T follicular helper cell (primary cell): ENCODE results near the gene CSF1R.
A peak's percentile ranks its signal among the peaks of the same experiment; 100 is the strongest.

ENCODE experiments used
- DNase-seq: peaks from one replicate; pipeline ENCODE4 v3.0.0-alpha.2; 2020; ENCODE audit warnings: low read depth
- total RNA-seq, 2 experiments: gene quantifications; one replicate each; lab custom pipeline; 2026; lab: John Stamatoyannopoulos, UW

The CSF1R gene
- total RNA-seq: 0 to 0.04 reads per million in 2 experiments

DNA sequence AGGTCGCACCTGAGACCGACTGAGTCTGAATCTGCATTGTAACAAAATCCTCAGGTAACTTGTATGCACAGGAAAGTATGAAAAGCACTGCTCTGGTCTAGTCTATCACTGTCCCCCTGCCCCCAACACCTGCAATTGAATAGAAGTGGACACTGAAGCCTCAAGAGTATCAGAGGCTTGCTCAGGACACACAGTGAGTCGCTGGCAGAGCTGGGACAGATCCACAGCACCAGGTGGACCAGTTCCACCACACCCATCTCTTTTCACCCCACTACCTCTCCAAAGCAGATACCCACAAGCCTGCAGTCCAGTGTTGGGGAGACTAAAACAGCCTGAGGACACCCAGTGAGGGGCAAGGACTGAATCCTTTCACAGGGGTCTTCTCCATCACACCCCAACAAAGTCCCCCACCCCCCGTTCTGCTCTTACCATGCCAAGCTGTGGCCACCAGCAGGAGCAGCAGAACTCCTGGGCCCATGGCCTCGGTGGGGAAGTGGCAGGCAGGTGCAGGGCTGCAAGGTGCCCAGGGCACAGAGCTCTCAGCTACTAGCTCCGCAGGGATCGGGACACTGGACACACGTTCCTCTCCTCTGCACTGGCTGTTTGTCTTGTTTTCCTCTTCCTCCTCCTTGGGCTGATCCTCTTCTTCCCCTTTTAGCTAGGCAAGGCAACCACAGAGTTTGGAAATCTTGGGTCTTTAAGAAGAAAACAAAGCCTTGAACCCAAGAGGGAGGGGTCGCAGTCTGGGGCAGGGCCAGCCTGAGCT, at the start of gene CSF1R:
Gene CSF1R (minus strand): TSS at position 605 of the 766 bp plus-strand sequence. CDS start 127 bp downstream, at position 478.
- no peak for DNase-seq

DNA sequence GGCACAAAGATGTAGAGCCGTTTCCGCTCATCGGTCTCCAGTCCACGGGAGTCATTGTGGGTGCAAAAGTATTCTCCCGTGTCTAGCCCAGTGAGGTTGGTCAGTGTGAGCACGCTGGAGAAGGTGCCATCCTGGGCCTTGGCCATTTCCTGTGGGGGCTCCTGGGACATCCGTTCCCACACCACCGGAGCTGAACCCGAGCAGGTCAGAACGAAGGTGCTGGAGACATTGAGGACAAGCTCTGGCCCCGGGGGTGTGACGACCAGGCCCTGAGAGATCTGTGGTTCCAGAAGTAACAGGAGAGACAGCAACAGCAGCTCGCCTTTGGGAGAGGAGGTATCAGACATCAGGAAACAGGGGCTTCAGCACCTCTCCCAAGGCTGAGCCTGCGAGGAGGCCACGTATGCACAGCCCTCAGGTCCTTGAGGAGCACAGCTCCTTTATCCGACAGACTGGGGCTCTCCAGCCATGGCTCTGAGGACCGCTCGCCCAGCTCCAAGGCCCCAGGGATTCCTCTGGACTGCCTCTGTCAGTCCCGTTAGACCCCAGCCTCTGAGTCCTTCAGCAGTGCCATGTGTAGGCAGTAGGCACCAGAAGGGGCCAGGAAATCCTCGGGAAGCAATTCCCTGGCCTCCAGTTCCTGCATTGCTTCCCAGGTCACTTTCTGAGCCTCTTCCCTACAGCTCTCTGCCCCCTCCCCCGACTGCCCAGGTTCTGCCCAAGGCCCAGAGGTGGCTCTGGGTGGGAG, 49.4 kb upstream of the CSF1R start:
- DNase-seq: no peak

DNA sequence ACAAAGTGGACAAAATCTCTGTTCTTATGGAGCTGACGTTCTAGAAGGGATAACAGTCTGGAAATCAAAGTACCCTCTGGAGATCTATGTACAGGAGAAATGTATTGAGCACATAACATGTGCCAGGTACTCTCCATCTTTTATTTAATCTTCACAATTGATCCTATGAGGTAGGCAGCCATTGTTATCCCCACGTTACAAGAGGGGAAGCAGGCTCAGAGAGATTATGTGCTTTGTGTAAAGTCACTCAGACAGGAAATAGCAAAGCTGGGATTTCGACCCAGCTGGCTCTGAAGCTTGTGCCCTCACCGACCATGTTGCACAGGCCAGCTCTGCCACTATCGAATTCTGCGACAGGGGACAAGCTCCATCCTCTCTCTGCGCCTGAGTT, 47.8 kb upstream of the CSF1R start:
- no peak for DNase-seq

DNA sequence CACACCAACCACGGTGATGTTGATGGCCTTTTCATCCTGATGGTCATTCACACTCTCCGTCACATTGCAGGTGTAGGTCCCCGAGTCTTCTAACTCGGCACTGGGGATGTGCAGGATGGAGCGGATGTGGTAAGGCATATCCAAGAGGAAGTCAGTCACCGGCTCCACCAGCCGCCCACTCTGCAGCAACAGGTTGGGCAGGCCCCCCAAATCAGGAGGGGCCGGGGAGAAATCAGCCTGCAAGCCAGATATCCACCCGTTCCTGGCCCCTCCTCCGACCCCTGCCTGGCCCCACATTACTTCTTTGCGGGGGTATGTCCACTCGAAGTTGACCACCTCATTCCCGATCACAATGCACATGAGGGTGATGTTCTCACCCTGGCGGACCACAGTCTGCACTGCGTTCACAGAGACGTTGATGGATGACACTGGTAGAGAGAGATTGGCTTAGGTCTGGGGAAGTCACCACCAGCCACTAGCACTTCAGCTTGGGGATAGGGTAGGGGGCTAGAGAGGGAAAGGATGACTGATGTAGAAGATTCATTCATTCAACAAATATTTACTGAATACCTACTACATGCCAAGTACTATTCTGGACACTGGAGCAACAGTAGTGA, 47.3 kb upstream of the CSF1R start:
- no peak for DNase-seq

DNA sequence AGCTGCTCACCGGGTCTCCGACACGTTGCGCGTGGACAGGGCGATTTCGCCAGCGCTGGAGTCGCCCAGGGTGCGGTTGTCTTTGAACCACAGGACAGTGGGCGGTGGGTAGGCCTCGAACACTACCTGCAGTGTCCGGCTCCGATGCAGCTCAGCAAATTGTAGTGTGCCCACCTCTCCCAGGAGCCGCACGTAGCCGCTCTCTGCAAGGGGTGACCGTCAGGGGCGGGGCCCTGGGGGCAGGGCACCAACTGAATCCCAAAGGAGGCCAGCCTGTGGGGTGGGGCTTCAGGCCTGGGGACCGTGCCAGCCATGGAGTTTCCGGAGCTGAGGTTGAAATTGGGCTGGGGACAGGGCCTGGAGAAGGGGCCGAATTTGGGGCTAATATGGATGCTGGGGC, 46.4 kb upstream of the CSF1R start:
- DNase-seq: no peak

DNA sequence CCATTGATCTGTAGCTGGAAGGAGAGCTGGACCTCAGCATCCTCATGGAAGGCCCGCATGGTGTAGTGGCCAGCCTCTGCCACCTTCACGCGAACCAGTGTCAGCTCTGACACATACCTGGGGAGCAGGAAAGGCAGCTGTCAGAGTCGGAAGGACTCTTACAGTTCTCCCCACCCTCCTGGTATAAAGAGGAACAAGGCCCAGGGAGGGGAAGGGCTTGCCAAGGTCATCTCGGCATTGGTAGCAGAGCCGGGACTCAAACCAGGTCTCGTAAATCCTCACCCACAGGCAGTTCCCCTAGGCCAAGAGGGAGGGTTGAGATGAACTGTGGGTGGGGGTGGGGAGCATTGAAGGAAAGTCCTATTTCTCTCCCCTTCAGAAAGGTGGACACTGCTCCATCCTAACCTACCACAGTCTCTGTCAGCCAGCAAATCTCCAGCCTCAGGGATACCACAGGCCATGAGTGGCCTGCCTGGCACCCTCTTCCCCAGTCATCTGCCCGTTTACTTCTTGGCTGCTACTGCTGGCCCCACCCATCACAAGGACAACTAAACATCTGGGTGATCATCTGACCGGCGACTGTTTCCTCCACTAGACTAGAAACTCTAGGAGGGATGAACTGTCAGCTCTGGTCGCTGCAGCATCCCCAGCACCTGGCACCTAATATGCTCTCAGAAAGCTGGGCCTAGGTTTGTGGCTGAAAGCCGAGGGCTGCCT, 45.8 kb upstream of the CSF1R start:
- no peak for DNase-seq

DNA sequence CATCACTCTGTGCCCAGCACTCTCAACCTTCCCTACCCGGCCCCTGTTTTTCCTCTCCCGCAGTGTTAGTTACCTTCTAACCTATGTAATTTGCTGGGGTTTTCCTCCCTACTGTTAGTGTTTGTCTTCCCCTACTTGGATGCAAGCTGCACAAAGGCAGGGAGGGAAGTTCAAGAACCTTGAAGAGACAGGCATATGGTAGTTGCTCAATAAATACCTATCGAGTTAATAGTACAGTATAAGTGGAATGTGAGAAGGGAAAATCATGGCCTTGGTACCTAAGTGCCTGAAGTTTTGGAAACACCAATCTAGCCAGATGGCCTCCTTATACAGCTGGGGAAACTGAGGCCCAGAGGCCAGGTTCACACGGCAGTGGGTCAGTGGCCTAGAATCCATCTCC, 45.1 kb upstream of the CSF1R start:
- no peak for DNase-seq

DNA sequence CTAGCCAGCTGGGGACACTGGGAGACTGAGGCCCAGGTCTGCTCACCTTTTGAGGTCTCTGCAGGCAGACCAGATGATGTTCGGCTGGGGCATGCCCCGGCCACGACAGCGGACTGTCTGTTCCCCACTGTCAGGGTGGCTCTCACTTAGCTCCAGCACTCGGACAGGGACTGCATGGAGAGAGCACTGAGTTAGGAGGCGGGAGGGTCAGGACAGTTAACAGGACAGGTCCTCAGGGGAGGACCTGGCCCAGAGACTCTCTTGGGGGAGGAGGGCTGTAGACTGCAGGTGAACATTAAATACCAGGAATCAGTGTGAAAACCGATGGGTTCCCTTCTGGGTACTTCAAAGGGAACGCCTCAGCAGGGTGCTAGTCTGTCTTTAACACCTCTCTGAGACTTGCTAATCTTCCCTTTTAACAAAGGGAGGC, 44.2 kb upstream of the CSF1R start:
- no peak for DNase-seq

DNA sequence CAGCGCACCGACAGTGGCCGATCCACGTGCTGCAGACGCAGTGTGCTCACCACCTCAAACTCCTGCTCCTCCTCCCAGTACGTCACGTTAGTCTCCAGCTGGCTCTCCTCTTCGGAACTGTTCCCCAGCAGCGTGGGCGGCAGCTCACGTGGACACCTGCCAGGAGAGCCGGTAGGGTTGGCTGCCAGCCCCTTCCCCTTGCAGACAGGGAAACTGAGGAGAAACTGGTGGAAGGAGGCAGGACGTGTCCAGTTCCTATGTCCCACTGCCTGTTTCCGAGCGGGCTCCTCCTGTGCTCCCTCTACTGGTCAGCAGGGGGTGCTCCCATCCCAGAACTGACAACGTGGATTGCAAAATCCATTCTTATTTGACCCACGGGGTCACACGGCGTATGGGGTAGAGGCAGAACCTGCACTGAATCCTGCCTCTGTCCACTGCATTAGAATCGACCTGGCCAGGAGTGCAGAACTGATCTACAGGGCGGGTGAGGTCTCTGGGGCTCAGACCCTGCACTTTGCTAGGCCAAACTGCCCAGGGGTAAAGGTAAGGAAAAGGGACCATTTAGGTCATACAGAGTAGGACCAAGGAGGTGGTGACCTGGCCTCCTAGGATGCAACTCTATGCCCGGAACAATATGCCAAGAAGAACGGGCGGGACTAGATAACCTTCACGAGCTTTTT, 43.6 kb upstream of the CSF1R start:
- DNase-seq: peak; percentile 14

DNA sequence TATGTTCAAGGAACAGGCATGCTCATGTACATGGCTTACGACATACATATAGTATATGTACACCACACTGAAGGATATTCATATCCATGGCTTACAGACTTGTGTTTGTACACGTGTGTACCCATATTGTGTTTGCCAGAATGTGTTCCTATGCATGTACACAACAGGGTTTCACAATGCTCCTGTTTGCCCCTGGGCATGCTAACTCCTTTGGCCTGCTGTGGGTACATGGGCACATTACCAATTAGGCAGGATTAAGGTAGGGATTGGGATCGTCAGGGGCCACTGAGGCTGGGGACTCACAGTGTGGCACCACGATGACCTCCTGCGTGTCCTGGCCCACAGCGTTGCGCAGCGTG, 43.1 kb upstream of the CSF1R start:
- no peak for DNase-seq

DNA sequence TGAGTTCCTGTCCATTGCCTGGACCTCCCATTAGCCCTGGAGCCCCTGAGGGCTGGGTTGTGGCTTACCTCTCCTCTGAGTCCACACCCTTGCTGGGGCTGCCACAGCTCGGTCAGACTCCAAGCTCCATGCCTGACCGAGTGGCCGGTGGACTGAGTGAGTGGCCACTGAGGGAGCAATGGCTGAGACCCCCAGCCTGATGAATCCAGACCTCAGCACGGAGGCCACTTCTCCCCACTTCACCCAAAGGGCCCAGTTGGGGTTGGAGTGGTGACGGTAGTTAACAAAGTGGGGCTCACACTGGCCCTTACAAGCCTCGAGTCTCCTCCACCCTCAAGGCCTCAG, 40.5 kb upstream of the CSF1R start:
- DNase-seq: no peak

DNA sequence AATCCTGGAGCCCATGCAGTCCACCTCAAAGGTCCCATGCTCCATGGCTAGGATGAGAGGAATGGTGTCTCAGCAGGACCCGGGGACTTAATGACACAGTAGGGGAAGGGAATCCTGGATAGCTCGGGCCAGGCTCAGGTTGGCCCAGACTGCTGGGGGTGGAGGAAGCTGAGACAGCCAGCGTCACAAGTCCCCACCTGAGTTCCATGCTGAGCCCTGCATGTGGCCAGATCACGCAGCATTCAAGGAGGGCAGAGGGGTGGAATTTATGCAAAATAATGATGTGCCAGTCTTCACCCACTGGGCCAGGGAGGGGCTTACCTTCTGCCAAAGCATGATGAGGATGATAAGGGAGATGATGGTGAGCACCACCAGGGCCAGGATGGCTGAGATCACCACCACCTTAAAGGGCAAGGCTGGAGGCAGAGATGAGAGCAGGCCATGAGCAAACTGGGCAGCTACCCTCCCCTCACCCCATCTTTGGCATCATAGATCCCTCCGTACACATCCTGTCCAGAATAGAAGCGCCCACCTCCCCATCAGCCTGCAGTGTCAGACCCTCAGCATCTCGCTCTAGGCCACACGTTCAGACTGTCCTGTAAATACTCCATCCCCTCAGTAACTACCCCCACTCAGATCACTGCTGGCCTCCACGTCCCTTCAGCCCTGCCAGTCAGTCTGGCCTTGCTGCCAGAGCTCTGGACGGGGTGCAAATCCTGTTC, 40.0 kb upstream of the CSF1R start:
- DNase-seq: no peak

DNA sequence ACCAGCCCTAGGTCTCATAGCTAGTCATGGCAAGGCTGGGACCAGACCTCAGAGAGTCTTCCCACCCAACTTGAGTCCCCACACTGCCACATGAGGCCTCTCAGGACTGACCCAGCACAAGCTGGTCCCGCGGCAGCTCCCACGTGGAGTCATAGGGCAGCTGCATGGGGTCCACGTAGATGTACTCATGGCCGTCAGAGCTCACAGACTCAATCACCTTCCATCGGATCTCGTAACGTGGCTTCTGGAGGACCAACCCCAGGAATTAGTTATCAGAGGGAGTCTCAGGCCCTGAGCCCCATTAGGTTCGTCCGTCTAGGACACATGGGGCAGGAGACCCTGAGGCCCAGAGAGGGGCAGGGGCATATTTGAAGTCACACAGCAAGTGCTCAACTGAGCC, 39.0 kb upstream of the CSF1R start:
- no peak for DNase-seq

DNA sequence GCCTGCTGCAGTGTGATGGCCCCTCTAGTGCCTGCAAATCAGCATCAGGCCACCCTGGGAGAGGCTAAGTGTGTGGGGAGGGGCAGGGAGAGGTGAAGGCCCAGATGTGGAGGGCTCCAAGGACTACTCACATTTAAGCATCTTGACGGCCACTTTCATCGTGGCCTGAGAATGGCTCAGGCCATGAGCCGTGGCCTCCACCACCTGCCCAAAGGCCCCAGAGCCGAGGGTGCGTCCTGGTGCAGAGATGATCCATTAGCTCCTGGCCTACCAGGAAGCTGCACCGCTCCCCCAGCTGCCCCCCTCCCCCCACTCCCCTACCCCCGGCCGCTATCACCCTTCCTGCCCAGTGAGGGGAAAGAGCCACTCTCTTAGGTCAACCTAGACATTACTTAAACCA, 38.2 kb upstream of the CSF1R start:
- DNase-seq: no peak

DNA sequence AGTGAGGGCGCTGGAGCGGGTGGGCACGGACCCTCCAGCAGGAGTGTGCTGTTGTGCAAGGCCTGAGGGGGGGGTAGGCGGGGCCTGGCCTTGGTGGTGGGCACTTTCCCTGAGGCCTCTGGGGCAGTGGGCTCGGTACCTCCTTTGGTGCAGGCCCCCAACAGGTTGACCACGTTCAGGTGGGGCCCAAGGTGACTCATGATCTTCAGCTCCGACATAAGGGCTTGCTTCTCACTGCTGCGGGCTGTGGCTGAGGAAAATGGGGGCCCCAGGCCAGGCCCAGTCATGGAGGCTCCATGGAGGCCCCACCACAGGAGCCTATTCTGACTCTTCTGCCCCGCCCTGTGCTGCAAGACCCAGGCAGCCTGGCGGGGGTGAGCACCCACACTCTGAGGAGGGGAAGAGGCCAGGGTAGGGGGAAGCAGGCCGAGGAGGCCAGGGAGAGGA, 37.8 kb upstream of the CSF1R start:
- DNase-seq: no peak

DNA sequence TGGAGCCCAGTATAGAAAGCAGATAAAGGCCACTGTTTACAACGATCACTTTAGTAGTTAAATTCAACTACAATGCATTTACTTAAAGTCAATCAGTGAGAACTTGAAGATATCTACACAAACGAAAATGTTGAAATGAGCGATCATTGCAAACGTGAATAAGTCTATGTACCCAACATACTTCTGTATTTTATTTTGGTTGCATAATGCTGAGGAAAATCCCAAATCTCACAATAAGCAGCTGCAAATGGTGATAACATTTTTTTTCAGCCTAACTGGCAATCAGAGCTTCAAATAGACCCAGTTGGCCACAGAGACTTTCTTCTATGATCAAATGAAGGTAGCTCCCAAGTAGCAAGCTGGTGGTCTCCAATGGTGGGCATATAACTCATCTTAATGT, 37.2 kb upstream of the CSF1R start:
- DNase-seq: no peak

DNA sequence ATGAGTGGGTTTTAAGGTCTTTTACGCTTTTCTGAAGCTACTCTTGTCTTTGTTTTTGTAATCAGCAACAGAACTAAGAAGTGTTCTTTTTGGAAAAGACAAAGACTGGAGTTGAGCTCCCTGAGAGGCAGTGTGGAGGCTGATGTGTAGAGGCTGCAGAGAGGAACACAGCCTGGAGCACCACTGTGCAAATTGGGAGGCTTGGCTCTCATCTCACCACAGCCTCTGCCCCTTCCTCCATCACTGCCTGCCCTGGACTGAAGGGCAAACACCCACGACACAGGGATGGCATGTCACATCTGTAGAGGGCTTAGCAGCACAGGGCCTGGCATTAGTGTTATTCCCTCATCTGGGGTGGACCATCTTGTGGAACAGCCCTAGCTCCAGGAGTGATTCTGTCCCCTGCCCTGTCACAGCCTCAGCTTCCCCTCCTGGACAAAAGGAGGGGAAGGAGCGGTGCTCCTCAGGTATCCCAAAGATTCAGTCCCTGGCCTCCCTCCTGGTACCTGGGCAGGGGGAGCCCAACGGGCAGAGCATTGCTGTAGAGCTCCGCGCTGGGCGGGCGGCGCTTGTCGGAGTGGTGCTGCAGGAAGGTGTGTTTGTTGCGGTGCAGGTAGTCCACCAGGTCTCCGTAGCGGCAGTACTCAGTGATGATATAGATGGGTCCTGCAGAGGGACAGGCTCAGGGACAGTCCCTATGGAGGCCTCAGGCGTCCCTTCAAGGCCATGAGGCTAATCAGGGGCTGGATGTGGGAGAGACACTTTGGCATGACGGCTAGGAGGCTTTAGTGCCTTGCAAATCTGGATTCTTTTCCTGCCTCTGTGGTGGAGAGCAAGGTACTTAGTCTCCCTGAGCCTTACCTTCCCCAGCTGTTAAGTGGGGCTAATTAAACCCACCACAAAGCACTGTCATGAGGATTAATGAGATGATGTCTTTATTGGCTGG, 36.5 kb upstream of the CSF1R start:
- DNase-seq: no peak

DNA sequence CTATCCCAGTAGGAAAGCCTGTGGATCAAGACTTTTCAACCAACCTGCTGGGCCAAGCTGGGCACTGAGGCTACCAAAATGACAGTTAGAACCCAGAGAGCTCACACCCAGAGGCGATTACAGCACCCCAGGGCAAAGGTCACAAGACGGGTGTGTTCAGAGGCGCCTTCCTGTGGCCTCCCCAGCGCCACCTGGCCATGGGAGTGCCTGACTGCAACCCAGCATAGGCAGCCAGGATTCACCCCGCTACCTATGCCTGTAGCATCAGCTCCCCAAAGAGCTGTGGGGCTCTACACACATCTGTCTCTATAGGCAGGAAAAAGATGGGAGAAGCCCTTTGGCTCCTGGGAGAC, 35.8 kb upstream of the CSF1R start:
- no peak for DNase-seq

DNA sequence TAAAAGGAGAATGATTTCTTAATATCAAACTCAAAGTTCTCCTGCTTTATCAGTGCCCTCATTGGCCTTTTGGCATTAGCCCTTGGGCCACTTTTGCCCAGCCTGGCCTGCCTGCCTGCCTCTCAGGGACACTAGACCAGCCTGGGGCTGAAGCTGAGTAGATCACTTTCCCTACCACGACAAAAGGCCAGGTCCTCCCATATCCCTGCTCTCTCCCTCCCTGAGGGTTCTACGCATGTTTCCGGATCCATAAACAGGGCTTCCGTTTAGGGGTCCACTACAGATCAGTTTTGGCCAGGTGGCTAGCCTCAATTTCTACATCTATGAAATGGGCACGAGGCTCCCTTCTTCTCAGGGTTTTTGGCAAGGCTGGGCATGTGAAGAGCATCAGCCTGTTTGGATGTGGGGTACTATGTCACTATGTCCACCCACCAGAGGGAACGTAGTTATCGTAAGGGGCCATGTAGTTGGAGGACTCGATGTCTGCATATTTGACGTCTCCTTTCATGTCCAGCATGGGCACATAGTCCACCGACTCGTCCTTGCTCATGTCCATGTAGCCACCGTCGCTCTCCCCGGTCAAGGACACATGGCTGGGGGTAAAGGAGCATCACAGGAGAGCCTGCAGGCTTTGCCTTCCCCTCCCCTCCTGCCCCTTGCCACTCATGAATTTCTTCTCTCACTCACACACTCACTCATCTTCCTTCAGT, 35.2 kb upstream of the CSF1R start:
- no peak for DNase-seq
